ENCODE results near the gene CDH9. TPM values are rescaled to one million over a fixed set of nuclear protein-coding genes. Genes with fewer than 3 reads are reported as not detected.

Gene CDH9
- total RNA-seq, 6 experiments from 2014 or later = not detected

DNA sequence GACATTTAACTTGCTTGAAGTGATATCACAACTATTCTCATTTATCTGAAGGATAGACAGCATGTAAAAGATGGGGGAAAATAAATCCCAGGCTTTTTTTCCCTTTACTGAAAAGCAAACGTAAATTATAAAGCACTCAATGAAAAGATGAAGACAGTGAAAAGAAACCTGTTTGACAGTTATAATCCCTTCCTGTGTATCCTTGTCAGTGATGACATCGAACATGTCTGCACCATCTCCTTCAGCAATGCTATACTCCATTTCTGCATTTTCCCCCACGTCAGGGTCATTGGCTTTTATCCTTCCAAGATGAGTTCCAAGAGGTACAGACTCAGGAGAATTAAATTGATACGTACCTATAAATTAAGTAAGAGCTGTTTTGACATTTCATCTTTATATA, 134.9 kb downstream of the CDH9 start:
- Histone ChIP-seq H3K36me3 (no peaks in the 10 kb centered on the region), H3K27me3 (no peaks in the 10 kb centered on the region), H3K9me3 (no peaks in the 10 kb centered on the region), H3K27ac (no peak overlapping the region), H3K4me3 (no peak overlapping the region), H3K4me1 (no peaks in the 10 kb centered on the region)
- 40% methylated on average over 4 of the region's 4 CpGs for WGBS (ENCODE audit: insufficient coverage, low coverage, low lambda C conversion rate, missing lambda C conversion rate)
- no peak for TF ChIP-seq CTCF (IDR thresholded peaks at IDR 0.05)
- no peak for TF ChIP-seq POLR2A (IDR thresholded peaks at IDR 0.05)
- DNase-seq (no peak), ATAC-seq (no peak)
- intact Hi-C loops (cut with DNase I) = no loop called here

DNA sequence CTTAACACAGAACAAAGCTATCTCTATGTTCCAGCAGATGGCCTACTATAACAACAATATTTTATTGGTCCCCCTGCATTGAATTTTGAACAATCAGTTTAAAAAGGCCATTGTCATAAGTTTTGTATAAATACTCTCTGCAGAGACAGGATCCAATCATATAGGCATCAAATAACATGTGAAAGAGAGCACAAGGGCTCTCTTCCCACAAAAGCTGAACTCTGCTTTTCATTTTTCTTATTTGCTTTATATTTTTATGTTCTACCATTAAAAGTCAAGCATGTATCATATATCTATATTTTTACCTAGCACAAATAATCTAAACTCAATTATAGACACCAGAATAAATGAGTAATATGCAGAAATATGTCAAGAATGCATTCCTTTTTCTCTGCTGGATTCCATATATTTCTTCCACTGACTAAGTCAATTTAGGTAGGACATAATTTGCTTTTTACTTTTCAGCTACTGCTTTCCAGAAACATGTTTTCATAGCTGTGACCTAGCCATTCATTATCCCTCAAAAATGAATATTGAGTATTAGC, 143.6 kb downstream of the CDH9 start:
- TF ChIP-seq CTCF (IDR thresholded peaks at IDR 0.05) (no peak), POLR2A (IDR thresholded peaks at IDR 0.05) (no peak)

DNA sequence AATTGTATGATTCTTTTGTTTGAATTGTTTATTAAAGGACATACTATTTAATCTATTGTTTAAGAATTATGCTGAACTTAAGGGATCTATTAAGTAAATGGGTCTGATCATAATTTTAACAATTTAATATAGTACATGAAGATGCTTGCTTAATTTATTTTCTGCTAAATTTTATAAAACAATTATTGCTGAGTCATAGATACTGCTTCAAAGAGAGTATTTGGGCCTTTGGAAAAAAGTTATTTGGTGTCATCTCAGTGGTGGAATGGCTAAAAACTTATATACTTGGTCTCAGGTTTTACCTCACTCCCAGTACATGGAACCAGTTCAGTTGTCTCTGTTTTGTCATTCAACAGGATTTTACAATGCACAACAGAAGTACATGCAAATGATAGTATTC, 145.3 kb downstream of the CDH9 start:
- Histone ChIP-seq H3K27ac (no peak overlapping the region), H3K4me1 (no peaks in the 10 kb centered on the region), H3K9me3 (no peaks in the 10 kb centered on the region), H3K4me3 (no peak overlapping the region), H3K36me3 (no peaks in the 10 kb centered on the region), H3K27me3 (no peaks in the 10 kb centered on the region)
- DNase-seq (no peak), ATAC-seq (no peak)
- intact Hi-C loops (cut with DNase I) = no loop called here
- TF ChIP-seq CTCF (IDR thresholded peaks at IDR 0.05) = no peak

More for the DNA sequence above, 143.6 kb downstream of the CDH9 start:
- Histone ChIP-seq H3K4me3 (no peak overlapping the region), H3K9me3 (no peaks in the 10 kb centered on the region), H3K27me3 (no peaks in the 10 kb centered on the region), H3K4me1 (no peaks in the 10 kb centered on the region), H3K36me3 (no peaks in the 10 kb centered on the region), H3K27ac (no peak overlapping the region)
- ATAC-seq (no peak), DNase-seq (no peak)
- intact Hi-C loops (cut with DNase I) = no loop called here

GRCh38 chr5:26889815-26890214, 148.6 kb downstream of the CDH9 start:
- no peak for TF ChIP-seq POLR2A (IDR thresholded peaks at IDR 0.05)
- TF ChIP-seq CTCF (IDR thresholded peaks at IDR 0.05) = no peak
- DNase-seq (no peak), ATAC-seq (no peak)
- intact Hi-C loops (cut with DNase I) = no loop called here
- Histone ChIP-seq H3K4me3 (no peak overlapping the region), H3K9me3 (no peaks in the 10 kb centered on the region), H3K27me3 (no peaks in the 10 kb centered on the region), H3K27ac (no peak overlapping the region), H3K4me1 (no peaks in the 10 kb centered on the region), H3K36me3 (no peaks in the 10 kb centered on the region)
- 18% methylated on average over 3 of the region's 3 CpGs for WGBS (ENCODE audit: insufficient coverage, low coverage, low lambda C conversion rate, missing lambda C conversion rate)

- Histone ChIP-seq H3K36me3 (no peaks in the 10 kb centered on the region), H3K27me3 (no peaks in the 10 kb centered on the region), H3K4me1 (no peaks in the 10 kb centered on the region), H3K27ac (no peak overlapping the region), H3K4me3 (no peak overlapping the region), H3K9me3 (no peaks in the 10 kb centered on the region)
- no peak for TF ChIP-seq CTCF (IDR thresholded peaks at IDR 0.05)
- no peak for TF ChIP-seq POLR2A (IDR thresholded peaks at IDR 0.05)
- intact Hi-C loops (cut with DNase I) = no loop called here
- DNase-seq = no peak
- no peak for ATAC-seq
- 29% methylated on average over 2 of the region's 2 CpGs for WGBS (ENCODE audit: insufficient coverage, low coverage, low lambda C conversion rate, missing lambda C conversion rate)
Observed at GRCh38 chr5:26884481-26884880, 153.9 kb downstream of the CDH9 start.
